Nasal cavity respiratory epithelium epithelial cell of viscerocranial mucosa (primary cell): Measurements from ENCODE around the gene NAA38. TPM values are rescaled to one million over a fixed set of nuclear protein-coding genes. Genes with fewer than 3 reads are reported as not detected.

Experiments used
- total RNA-seq: library from RNA; depleted of rRNA; stranded (reverse); fragments of >200 nt; gene quantifications from 2 replicates; pipeline ENCODE4 v1.2.3, GENCODE V29; 2014

NAA38 gene
- 18.2 and 27.3 TPM in 2 replicates for total RNA-seq

GRCh38 chr17:7856811-7857712, at the start of gene NAA38:
NAA38 (minus strand) TSS chr17:7857559; CDS start chr17:7857463, 96 bp downstream.

GRCh38 chr17:7888184-7888920, 31.0 kb upstream of the NAA38 start, which contains the start of gene CHD3:
CHD3 (plus strand) TSS chr17:7888789; CDS start chr17:7889001, 212 bp downstream.

GRCh38 chr17:7857713-7858521, 558 bp upstream of the NAA38 start, which contains the start of gene CYB5D1:
CYB5D1 (plus strand) TSS chr17:7858003; CDS start chr17:7858135, 132 bp downstream.

GRCh38 chr17:7854851-7855659, 2.3 kb downstream of the NAA38 start, which contains the start of gene TMEM88:
TMEM88 (plus strand) TSS chr17:7855066; CDS start chr17:7855075, 9 bp downstream.

GRCh38 chr17:7833795-7834541, 23.4 kb downstream of the NAA38 start, which contains the start of gene KDM6B:
KDM6B (plus strand) TSS chr17:7834217; CDS start chr17:7845555, 11,338 bp downstream.

Other genes starting within 250 kb of the NAA38 start
- gene FXR2, start 242.7 kb downstream of the NAA38 start, total RNA-seq = 39.1 and 51.3 TPM in 2 replicates
- 22.5 and 23.2 TPM in 2 replicates for gene SAT2, start 229.7 kb downstream of the NAA38 start, total RNA-seq
- under 0.01 and 0.21 TPM in 2 replicates for gene SHBG, start 227.4 kb downstream of the NAA38 start, total RNA-seq
- gene ATP1B2, start 206.6 kb downstream of the NAA38 start, total RNA-seq = not detected in 2 replicates
- gene TP53, start 170.1 kb downstream of the NAA38 start, total RNA-seq = 26.7 and 40.1 TPM in 2 replicates
- gene WRAP53, start 169.1 kb downstream of the NAA38 start, total RNA-seq = 2.7 and 3.3 TPM in 2 replicates
- under 0.01 and 0.14 TPM in 2 replicates for gene EFNB3, start 152.4 kb downstream of the NAA38 start, total RNA-seq
- under 0.01 and 0.21 TPM in 2 replicates for gene DNAH2, start 139.8 kb downstream of the NAA38 start, total RNA-seq
- 5.5 and 35.3 TPM in 2 replicates for gene KDM6B, start 23.3 kb downstream of the NAA38 start, total RNA-seq
- gene TMEM88, start 2.5 kb downstream of the NAA38 start, total RNA-seq = under 0.01 and 0.85 TPM in 2 replicates
- gene CYB5D1, start 444 bp upstream of the NAA38 start, total RNA-seq = 15.7 and 16.4 TPM in 2 replicates
- gene CHD3, start 31.2 kb upstream of the NAA38 start, total RNA-seq = 62.2 and 167 TPM in 2 replicates
- gene RNF227, start 58.7 kb upstream of the NAA38 start, total RNA-seq = 12.6 and 15.2 TPM in 2 replicates
- under 0.01 and 0.21 TPM in 2 replicates for gene KCNAB3, start 72.3 kb upstream of the NAA38 start, total RNA-seq
- gene TRAPPC1, start 74.4 kb upstream of the NAA38 start, total RNA-seq = 26.7 and 47.7 TPM in 2 replicates
- 12.0 and 18.7 TPM in 2 replicates for gene CNTROB, start 74.6 kb upstream of the NAA38 start, total RNA-seq
- 0.28 TPM in 1 of 2 replicates, not detected in the other for gene GUCY2D, start 145.1 kb upstream of the NAA38 start, total RNA-seq
- gene ALOX15B, start 181.5 kb upstream of the NAA38 start, total RNA-seq = 20.8 and 72.9 TPM in 2 replicates
- gene ALOX12B, start 230.2 kb upstream of the NAA38 start, total RNA-seq = 0.57 and 1.7 TPM in 2 replicates